ENCODE results near the gene HPSE2. TPM values are rescaled to one million over a fixed set of nuclear protein-coding genes. Genes with fewer than 3 reads are reported as not detected.
A peak's percentile ranks its signal among the peaks of the same experiment; 100 is the strongest.

HPSE2 gene
- total RNA-seq, 1 experiment from 2014 or later, result 0.20 TPM

DNA sequence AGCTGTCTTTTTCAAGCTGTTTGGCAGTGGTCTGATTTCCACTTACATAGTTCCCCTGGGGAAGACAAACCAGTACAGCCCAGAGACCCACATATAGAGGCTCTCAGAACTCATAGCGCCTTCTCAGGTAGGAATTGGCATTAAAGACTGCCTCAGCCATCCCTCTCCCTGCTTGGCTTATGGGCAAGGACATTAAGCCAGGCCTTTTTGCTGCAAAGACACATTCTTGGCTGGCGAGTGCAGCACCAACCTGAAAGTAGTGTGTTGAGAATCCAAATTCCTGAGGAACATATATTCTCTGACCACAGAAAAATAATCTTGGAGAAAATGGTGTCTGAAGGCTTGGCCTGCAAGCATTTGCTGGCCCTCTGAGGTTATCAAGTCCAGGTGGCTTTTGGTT is 749.7 kb downstream of the HPSE2 start:
- H4K91ac ChIP-seq (ENCODE audit: insufficient read length, low read depth, low read length), result no peak overlapping the region
- no peaks in the 10 kb centered on the region for H3K4me1 ChIP-seq (ENCODE audit: insufficient read depth, low read length)
- no peak overlapping the region for H3K23ac ChIP-seq (ENCODE audit: insufficient read length, low read depth, low read length)
- no peak overlapping the region for H3K27ac ChIP-seq (ENCODE audit: insufficient read length, low read depth, low read length)
- no peaks in the 10 kb centered on the region for H3K79me1 ChIP-seq (ENCODE audit: insufficient read depth, low read depth, low read length, poor library complexity, severe bottlenecking)
- no peak overlapping the region for H3K4ac ChIP-seq (ENCODE audit: low read depth, low read length)
- H2AK5ac ChIP-seq (ENCODE audit: insufficient read length, low read length), result no peak overlapping the region
- H3K56ac ChIP-seq (ENCODE audit: insufficient read length, low read depth, low read length), result no peak overlapping the region
- Mint-ChIP-seq H3K27me3 (ENCODE audit: low read depth) (peaks cover 3% of the 10 kb centered on the region; the same call in 1 of the 2 replicates), H3K4me1 (no peaks in the 10 kb centered on the region), H3K4me3 (no peak overlapping the region), H3K9me3 (peaks cover 7 to 9% of the 10 kb centered on the region in 2 experiments; a peak in 4 of 5 replicates), H3K27ac (no peak overlapping the region), H3K36me3 (ENCODE audit: insufficient read depth in 1 of 3, low read depth in 3 of 3) (peaks cover 0 to 9% (median 0%) of the 10 kb centered on the region in 3 experiments; a peak in 3 of 7 replicates)
- H3K4me2 ChIP-seq (ENCODE audit: insufficient read depth, insufficient read length, low read length), result no peak overlapping the region
- H2BK15ac ChIP-seq (ENCODE audit: low read depth, low read length), result no peak overlapping the region
- no peaks in the 10 kb centered on the region for H3K79me2 ChIP-seq (ENCODE audit: insufficient read depth, low read length)
- no peak overlapping the region for H2BK5ac ChIP-seq (ENCODE audit: insufficient read length, low read length)
- no peak overlapping the region for H3T11ph ChIP-seq (ENCODE audit: low read length)
- H2BK120ac ChIP-seq (ENCODE audit: low read depth, low read length, poor library complexity, severe bottlenecking), result no peak overlapping the region
- no peak overlapping the region for H2AFZ ChIP-seq (ENCODE audit: low read length)
- H3K9me3 ChIP-seq (ENCODE audit: control insufficient read depth, low read depth, low read length), result no peaks in the 10 kb centered on the region
- no peaks in the 10 kb centered on the region for H4K20me1 ChIP-seq (ENCODE audit: control insufficient read depth, insufficient read depth, insufficient read length)
- no peaks in the 10 kb centered on the region for H3K27me3 ChIP-seq (ENCODE audit: insufficient read depth, low read length)
- H3K18ac ChIP-seq (ENCODE audit: insufficient read length, low read depth, low read length), result no peak overlapping the region
- H3K9ac ChIP-seq (ENCODE audit: extremely low read depth, insufficient read length, low read length), result no peak overlapping the region
- TF ChIP-seq, protein P1, sequence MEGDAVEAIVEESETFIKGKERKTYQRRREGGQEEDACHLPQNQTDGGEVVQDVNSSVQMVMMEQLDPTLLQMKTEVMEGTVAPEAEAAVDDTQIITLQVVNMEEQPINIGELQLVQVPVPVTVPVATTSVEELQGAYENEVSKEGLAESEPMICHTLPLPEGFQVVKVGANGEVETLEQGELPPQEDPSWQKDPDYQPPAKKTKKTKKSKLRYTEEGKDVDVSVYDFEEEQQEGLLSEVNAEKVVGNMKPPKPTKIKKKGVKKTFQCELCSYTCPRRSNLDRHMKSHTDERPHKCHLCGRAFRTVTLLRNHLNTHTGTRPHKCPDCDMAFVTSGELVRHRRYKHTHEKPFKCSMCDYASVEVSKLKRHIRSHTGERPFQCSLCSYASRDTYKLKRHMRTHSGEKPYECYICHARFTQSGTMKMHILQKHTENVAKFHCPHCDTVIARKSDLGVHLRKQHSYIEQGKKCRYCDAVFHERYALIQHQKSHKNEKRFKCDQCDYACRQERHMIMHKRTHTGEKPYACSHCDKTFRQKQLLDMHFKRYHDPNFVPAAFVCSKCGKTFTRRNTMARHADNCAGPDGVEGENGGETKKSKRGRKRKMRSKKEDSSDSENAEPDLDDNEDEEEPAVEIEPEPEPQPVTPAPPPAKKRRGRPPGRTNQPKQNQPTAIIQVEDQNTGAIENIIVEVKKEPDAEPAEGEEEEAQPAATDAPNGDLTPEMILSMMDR (conservative IDR thresholded peaks at IDR 0.05), result peak; percentile 28; the same call in 1 of the 3 replicates
- DNase-seq, result no peak
- H3K23me2 ChIP-seq (ENCODE audit: insufficient read length, low read depth, low read length, poor library complexity, severe bottlenecking), result no peaks in the 10 kb centered on the region
- H2BK12ac ChIP-seq (ENCODE audit: insufficient read length, low read depth, low read length), result no peak overlapping the region
- WGBS (ENCODE audit: extremely low coverage, insufficient read length, low lambda C conversion rate), result no CpG with 5 or more reads among the region's 2 CpGs
- H2BK20ac ChIP-seq (ENCODE audit: low read depth, low read length, poor library complexity, severe bottlenecking), result no peak overlapping the region
- no peak overlapping the region for H3K14ac ChIP-seq (ENCODE audit: insufficient read depth, low read length)
- no peak overlapping the region for H4K8ac ChIP-seq (replicated peaks; ENCODE audit: insufficient read length, low read depth, low read length)
- H4K5ac ChIP-seq (ENCODE audit: insufficient read length, low read depth, low read length), result no peak overlapping the region
